CD8-positive, alpha-beta memory T cell (primary cell): ENCODE data around the gene ZFR. TPM values are rescaled to one million over a fixed set of nuclear protein-coding genes. Genes with fewer than 3 reads are reported as not detected.
"Not testable (repeated sequence)": the region's sequence is repeated elsewhere in the genome, so short reads cannot be mapped to it uniquely, and the experiment has no call there.

ENCODE experiments used
- CTCF ChIA-PET: fragments of 350-600 bp; sonication (Branson Sonifier 250); formaldehyde crosslinking; loops from one replicate; lab custom pipeline; 2021; ENCODE audit warnings: antibody characterized with exemption; lab: Charles Lee
- POLR2A ChIA-PET: fragments of 350-600 bp; sonication (Branson Sonifier 250); formaldehyde crosslinking; loops from one replicate; lab custom pipeline; 2021; ENCODE audit warnings: antibody characterized with exemption; lab: Charles Lee
- DNase-seq, 5 donors: peaks; one replicate each; pipeline versions ENCODE4 v3.0.0 to v3.0.0-alpha.2; 2020 to 2022; ENCODE audit warnings: mixed read lengths in 1 of 5
- H3K27ac ChIP-seq: one replicate; pipeline ENCODE4 v1.7.0; 2013; ENCODE audit warnings: low read depth, mild to moderate bottlenecking, low read length, moderate library complexity
- H3K27me3 ChIP-seq: 2 replicates; pipeline ENCODE4 v1.7.0; 2013; ENCODE audit warnings: low read length, mild to moderate bottlenecking; ENCODE audit not compliant: insufficient read depth, poor library complexity, severe bottlenecking
- H3K36me3 ChIP-seq: 2 replicates; pipeline ENCODE4 v1.7.0; 2013; ENCODE audit warnings: mild to moderate bottlenecking, low read length, moderate library complexity; ENCODE audit not compliant: insufficient read depth
- H3K4me1 ChIP-seq: 2 replicates; pipeline ENCODE4 v1.7.0; 2013; ENCODE audit warnings: mild to moderate bottlenecking, low read length, moderate library complexity; ENCODE audit not compliant: insufficient read depth
- H3K4me3 ChIP-seq: 2 replicates; pipeline ENCODE4 v1.7.0; 2013; ENCODE audit warnings: mild to moderate bottlenecking, low read length
- H3K9me3 ChIP-seq: 2 replicates; pipeline ENCODE4 v1.7.0; 2013; ENCODE audit warnings: mild to moderate bottlenecking, low read length
- H3K27ac Mint-ChIP-seq, 8 donors: one replicate each; pipeline ENCODE4 v1.8.0; 2020 to 2021; ENCODE audit warnings: mixed read lengths in 8 of 8, mild to moderate bottlenecking in 6 of 8, inconsistent platforms in 3 of 8, moderate library complexity in 3 of 8
- H3K27me3 Mint-ChIP-seq, 2 donors: one replicate each; pipeline ENCODE4 v1.8.0; 2020 to 2021; ENCODE audit warnings: mixed read lengths in 2 of 2, mild to moderate bottlenecking in 1 of 2, moderate library complexity in 1 of 2
- H3K36me3 Mint-ChIP-seq, 3 donors: one replicate each; pipeline ENCODE4 v1.8.0; 2020 to 2021; ENCODE audit warnings: mixed read lengths in 3 of 3, inconsistent platforms in 1 of 3, mild to moderate bottlenecking in 1 of 3
- H3K4me1 Mint-ChIP-seq, 3 donors: one replicate each; pipeline ENCODE4 v1.8.0; 2020 to 2021; ENCODE audit warnings: mixed read lengths in 3 of 3, inconsistent platforms in 1 of 3, mild to moderate bottlenecking in 1 of 3
- H3K4me3 Mint-ChIP-seq, 7 donors: one replicate each; pipeline ENCODE4 v1.8.0; 2020 to 2021; ENCODE audit warnings: mixed read lengths in 7 of 7, mild to moderate bottlenecking in 6 of 7, moderate library complexity in 4 of 7, inconsistent platforms in 2 of 7
- H3K9me3 Mint-ChIP-seq, 5 donors: one replicate each; pipeline ENCODE4 v1.8.0; 2020 to 2022; ENCODE audit warnings: mixed read lengths in 5 of 5, mild to moderate bottlenecking in 3 of 5, moderate library complexity in 2 of 5, inconsistent platforms in 1 of 5
- polyA plus RNA-seq: library from polyadenylated mRNA; unstranded; fragments of 300-500 nt; fragmentation: Illumina TruSeq; gene quantifications from one replicate; pipeline ENCODE4 v1.2.3, GENCODE V29; 2021
- total RNA-seq, 2 experiments: library from RNA; stranded (reverse); gene quantifications; one replicate each; pipeline ENCODE4 v1.2.3, GENCODE V29; 2021

ZFR gene
- total and polyA plus RNA-seq, 3 experiments from 2014 or later = 83.4 to 88.3 (median 87.5) TPM

DNA sequence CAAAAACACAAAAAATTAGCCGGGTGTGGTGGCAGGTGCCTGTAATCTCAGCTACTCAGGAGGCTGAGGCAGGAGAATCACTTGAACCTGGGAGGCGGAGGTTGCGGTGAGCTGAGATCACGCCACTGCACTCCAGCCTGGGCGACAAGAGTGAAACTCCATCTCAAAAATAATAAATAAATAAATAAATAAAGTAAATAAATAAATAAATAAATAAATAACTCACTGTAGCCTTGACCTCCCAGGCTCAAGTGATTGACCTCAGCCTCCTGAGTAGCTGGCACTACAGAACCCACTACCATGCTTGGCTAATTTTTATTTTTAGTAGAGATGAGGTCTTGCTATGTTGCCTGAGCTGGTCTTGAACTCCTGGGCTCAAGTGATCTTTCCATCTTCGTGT lies 77.3 kb downstream of the ZFR start:
- H3K27me3 ChIP-seq, H3K4me1 ChIP-seq, H3K27ac ChIP-seq, H3K9me3 ChIP-seq, H3K4me3 Mint-ChIP-seq, H3K9me3 Mint-ChIP-seq, POLR2A ChIA-PET, H3K4me3 ChIP-seq, H3K4me1 Mint-ChIP-seq, DNase-seq, H3K27me3 Mint-ChIP-seq: not testable (repeated sequence)
- H3K36me3 ChIP-seq = peaks cover 20% of the 10 kb centered on the region
- peak overlapping the region in 1 of 8 donors; percentile 47 for H3K27ac Mint-ChIP-seq
- CTCF ChIA-PET = interaction anchor here (0.9 kb wide), 1 partner anchor 122 kb away, joined by 3 read pairs; no protein-coding TSS in a partner anchor
- H3K36me3 Mint-ChIP-seq = peaks cover 0 to 73% (median 15%) of the 10 kb centered on the region in 3 donors

DNA sequence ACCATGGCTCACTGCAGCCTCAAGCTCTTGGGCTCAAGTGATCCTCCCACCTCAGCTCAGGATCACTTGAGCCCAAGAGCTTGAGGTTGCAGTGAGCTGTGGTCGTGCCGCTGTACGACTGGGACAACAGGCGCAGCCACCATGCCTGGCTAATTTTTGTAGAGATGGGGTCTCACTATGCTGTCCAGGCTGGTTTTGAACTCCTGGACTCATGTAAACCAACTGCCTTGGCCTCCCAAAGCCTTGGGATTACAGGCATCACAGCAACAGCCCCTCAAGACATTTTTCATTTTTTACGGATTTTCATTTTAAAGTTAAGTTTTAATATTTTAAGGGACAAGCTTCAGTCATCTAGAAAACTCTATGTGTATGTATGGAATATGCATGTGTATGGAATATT lies 78.9 kb downstream of the ZFR start:
- ChIA-PET CTCF (interaction anchor here (1.9 to 2.2 kb wide), 3 partner anchors 36 to 225 kb away, joined by 5 to 10 read pairs (median 6); no protein-coding TSS in a partner anchor), POLR2A (no interaction called here)
- peaks cover 21% of the 10 kb centered on the region for H3K36me3 ChIP-seq

DNA sequence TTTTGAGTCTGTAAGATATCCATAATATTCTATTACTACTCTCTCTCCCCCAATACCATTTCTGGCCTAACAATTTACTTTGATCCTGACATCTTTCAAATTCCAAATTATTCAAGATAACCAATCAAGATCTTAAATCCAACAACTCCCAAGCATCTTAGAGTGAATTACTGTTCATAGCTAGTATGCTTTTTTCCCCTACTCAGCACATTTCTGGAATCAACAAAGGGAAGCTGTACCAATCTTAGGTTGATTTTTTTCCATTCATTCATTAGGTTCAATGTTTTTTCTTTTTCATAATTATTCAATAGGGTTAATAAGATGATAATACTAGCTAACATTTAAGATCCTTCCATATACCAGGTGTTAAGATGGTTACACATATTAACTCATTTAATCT lies 81.5 kb downstream of the ZFR start:
- Mint-ChIP-seq H3K4me1 (no peaks in the 10 kb centered on the region), H3K27me3 (no peaks in the 10 kb centered on the region), H3K4me3 (no peak overlapping the region), H3K9me3 (no peaks in the 10 kb centered on the region), H3K36me3 (peaks cover 0 to 68% (median 5%) of the 10 kb centered on the region in 3 donors), H3K27ac (peak overlapping the region in 4 of 8 donors; percentile 1 to 68 (median 39))
- POLR2A ChIA-PET = no interaction called here
- Histone ChIP-seq H3K36me3 (peaks cover 21% of the 10 kb centered on the region), H3K27ac (no peak overlapping the region), H3K27me3 (no peaks in the 10 kb centered on the region), H3K9me3 (no peaks in the 10 kb centered on the region), H3K4me3 (no peak overlapping the region), H3K4me1 (no peaks in the 10 kb centered on the region)
- no peak for DNase-seq
- CTCF ChIA-PET = no interaction called here

More for the DNA sequence above, 78.9 kb downstream of the ZFR start:
- peaks cover 0 to 70% (median 9%) of the 10 kb centered on the region in 3 donors for H3K36me3 Mint-ChIP-seq
- no peaks in the 10 kb centered on the region for H3K27me3 Mint-ChIP-seq
- DNase-seq = no peak
- H3K4me1 Mint-ChIP-seq = peaks cover 0 to 4% (median 0%) of the 10 kb centered on the region in 3 donors
- Histone ChIP-seq H3K27ac (no peak overlapping the region), H3K9me3 (no peaks in the 10 kb centered on the region), H3K4me3 (no peak overlapping the region), H3K27me3 (no peaks in the 10 kb centered on the region), H3K4me1 (no peaks in the 10 kb centered on the region)
- H3K9me3 Mint-ChIP-seq = no peaks in the 10 kb centered on the region
- no peak overlapping the region for H3K4me3 Mint-ChIP-seq
- no peak overlapping the region for H3K27ac Mint-ChIP-seq

DNA sequence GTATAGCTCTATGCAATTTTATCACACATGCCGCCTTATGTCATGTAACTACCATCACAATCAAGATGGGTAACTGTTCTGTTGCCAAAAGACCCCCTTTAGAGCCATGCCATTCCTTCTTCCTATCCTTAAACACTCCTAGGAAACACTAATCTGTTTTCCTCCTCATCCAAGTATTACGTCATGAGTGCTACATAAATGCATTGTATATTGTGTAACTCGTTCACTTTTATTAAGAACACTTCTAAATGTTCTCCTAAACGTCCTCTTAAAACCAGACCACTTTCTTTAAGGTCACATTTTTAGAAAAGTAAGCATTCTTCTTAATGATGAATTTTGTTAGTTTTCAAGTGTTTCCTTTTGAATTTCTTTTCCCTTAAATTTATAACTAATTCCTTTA lies 82.0 kb downstream of the ZFR start:
- DNase-seq = no peak

DNA sequence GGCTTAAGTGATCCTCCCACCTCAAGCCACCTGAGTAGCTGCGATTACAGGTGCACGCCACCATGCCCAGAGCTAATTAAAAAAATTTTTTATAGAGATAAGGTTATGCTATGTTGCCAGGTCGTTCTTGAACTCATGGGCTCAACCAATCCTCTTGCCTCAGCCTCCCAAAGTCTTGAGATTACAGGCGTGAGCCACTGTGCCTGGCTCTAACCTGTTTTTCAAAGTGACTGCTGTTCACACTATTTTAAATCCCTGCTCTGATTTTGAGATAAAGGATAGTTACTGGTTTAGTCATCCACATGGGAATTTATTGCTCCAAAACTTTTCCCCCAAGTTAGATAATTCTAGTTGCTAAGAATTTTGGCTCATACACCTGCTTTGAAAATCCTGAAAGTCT lies 83.6 kb downstream of the ZFR start:
- no peaks in the 10 kb centered on the region for H3K4me1 Mint-ChIP-seq
- H3K27me3 ChIP-seq = no peaks in the 10 kb centered on the region
- H3K9me3 Mint-ChIP-seq = no peaks in the 10 kb centered on the region
- H3K27ac Mint-ChIP-seq = peak overlapping the region in 4 of 8 donors; percentile 14 to 59 (median 51)
- H3K4me3 ChIP-seq = no peak overlapping the region
- POLR2A ChIA-PET = no interaction called here
- no peaks in the 10 kb centered on the region for H3K27me3 Mint-ChIP-seq
- peaks cover 21% of the 10 kb centered on the region for H3K36me3 ChIP-seq
- H3K9me3 ChIP-seq = no peaks in the 10 kb centered on the region
- no peak for DNase-seq
- H3K4me3 Mint-ChIP-seq = no peak overlapping the region
- no peaks in the 10 kb centered on the region for H3K4me1 ChIP-seq
- no peak overlapping the region for H3K27ac ChIP-seq
- peaks cover 0 to 71% (median 5%) of the 10 kb centered on the region in 3 donors for H3K36me3 Mint-ChIP-seq
- CTCF ChIA-PET = interaction anchor here (1.5 kb wide), 1 partner anchor 31 kb away, joined by 5 read pairs; no protein-coding TSS in a partner anchor

More for the DNA sequence above, 82.0 kb downstream of the ZFR start:
- Mint-ChIP-seq H3K36me3 (peaks cover 0 to 67% (median 5%) of the 10 kb centered on the region in 3 donors), H3K4me1 (no peaks in the 10 kb centered on the region), H3K27me3 (no peaks in the 10 kb centered on the region), H3K27ac (no peak overlapping the region), H3K4me3 (no peak overlapping the region), H3K9me3 (no peaks in the 10 kb centered on the region)
- H3K27me3 ChIP-seq = no peaks in the 10 kb centered on the region
- H3K27ac ChIP-seq = no peak overlapping the region
- H3K9me3 ChIP-seq = no peaks in the 10 kb centered on the region
- CTCF ChIA-PET = no interaction called here
- peaks cover 21% of the 10 kb centered on the region for H3K36me3 ChIP-seq
- POLR2A ChIA-PET = no interaction called here
- no peaks in the 10 kb centered on the region for H3K4me1 ChIP-seq
- no peak overlapping the region for H3K4me3 ChIP-seq

DNA sequence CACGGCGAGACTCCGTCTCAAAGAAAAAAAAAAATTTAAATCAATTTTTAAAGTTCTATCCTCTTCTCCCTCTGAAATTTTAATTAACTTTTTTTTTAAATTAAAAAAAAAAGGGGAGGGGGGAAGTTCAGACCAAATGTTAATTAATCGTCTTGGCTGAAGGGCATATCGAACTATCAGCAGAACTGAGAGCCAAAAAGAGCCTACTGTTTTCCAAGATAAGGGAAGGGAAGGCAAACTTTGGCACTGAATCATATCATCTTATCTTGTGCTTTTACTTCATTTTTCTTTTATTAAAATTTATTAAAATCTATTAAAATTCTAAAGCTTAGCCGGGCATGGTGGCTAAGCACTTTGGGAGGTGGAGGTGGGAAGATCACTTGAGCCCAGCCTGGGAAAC lies 85.9 kb downstream of the ZFR start:
- H3K36me3 Mint-ChIP-seq = peaks cover 3 to 73% (median 11%) of the 10 kb centered on the region in 3 donors
- POLR2A ChIA-PET = no interaction called here

DNA sequence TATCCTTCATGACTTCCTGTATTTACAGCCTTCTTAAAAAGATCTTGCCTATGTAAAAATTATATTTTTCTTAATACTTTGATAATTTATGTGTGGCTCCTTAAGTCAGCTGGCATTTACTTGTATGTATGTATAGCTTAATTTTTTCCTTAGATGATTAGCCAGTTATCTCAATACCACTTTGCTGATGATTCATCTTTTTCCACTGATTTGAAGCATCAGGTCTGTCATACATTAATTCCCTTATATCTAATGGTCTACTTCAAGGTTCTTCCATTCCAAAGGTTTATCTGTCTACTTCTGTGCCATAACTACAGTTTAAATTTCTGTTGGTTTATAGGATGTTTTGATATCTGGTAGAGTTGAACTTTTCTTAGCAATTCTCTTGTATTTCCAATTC lies 86.9 kb downstream of the ZFR start:
- no peaks in the 10 kb centered on the region for H3K27me3 ChIP-seq
- H3K4me3 ChIP-seq = no peak overlapping the region
- Mint-ChIP-seq H3K27me3 (no peaks in the 10 kb centered on the region), H3K36me3 (peaks cover 3 to 69% (median 6%) of the 10 kb centered on the region in 3 donors), H3K27ac (peak overlapping the region in 2 of 8 donors; percentile 15 to 19), H3K9me3 (no peaks in the 10 kb centered on the region), H3K4me1 (no peaks in the 10 kb centered on the region), H3K4me3 (no peak overlapping the region)
- no peak for DNase-seq
- H3K9me3 ChIP-seq = no peaks in the 10 kb centered on the region
- ChIA-PET CTCF (no interaction called here), POLR2A (no interaction called here)
- H3K36me3 ChIP-seq = peaks cover 9% of the 10 kb centered on the region
- no peaks in the 10 kb centered on the region for H3K4me1 ChIP-seq
- no peak overlapping the region for H3K27ac ChIP-seq

More for the DNA sequence above, 85.9 kb downstream of the ZFR start:
- Mint-ChIP-seq H3K9me3 (no peaks in the 10 kb centered on the region), H3K4me1 (no peaks in the 10 kb centered on the region), H3K27me3 (no peaks in the 10 kb centered on the region), H3K4me3 (no peak overlapping the region), H3K27ac (no peak overlapping the region)
- H3K27ac ChIP-seq = no peak overlapping the region
- no peak overlapping the region for H3K4me3 ChIP-seq
- H3K9me3 ChIP-seq = no peaks in the 10 kb centered on the region
- H3K27me3 ChIP-seq = no peaks in the 10 kb centered on the region
- H3K36me3 ChIP-seq = peaks cover 17% of the 10 kb centered on the region
- no peaks in the 10 kb centered on the region for H3K4me1 ChIP-seq
- no peak for DNase-seq
- CTCF ChIA-PET = no interaction called here

DNA sequence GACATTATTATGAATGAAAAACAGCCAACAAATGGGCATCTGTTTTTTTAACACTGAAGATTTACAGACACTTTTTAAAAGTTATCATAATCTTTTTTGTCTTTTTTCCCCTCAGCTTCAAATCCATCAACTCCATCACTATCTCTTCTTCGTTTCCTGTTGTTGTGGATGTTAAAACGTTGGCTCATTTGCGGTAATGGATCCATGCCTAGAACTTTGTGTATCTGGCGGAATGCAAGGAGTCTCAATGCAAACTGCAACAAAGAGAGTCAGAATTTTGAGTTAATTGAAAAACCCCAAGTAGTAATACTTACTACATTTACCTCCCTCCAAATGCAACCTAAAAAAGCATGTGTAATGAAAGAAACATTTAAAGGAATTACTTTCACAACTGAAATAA lies 88.9 kb downstream of the ZFR start:
- Histone ChIP-seq H3K4me3 (no peak overlapping the region), H3K36me3 (no peaks in the 10 kb centered on the region), H3K4me1 (no peaks in the 10 kb centered on the region), H3K9me3 (no peaks in the 10 kb centered on the region), H3K27ac (no peak overlapping the region), H3K27me3 (no peaks in the 10 kb centered on the region)
- ChIA-PET POLR2A (no interaction called here), CTCF (interaction anchor here (0.7 kb wide), 1 partner anchor 11 kb away, joined by 3 read pairs; no protein-coding TSS in a partner anchor)
- Mint-ChIP-seq H3K36me3 (peaks cover 3 to 54% (median 6%) of the 10 kb centered on the region in 3 donors), H3K4me3 (no peak overlapping the region), H3K27me3 (no peaks in the 10 kb centered on the region), H3K9me3 (no peaks in the 10 kb centered on the region), H3K27ac (peak overlapping the region in 3 of 8 donors; percentile 68 to 85 (median 71)), H3K4me1 (no peaks in the 10 kb centered on the region)
- DNase-seq = no peak
